K562 (cell line): ENCODE measurements around the gene PCK1.

Source experiments
- CHD1 ChIP-seq: fragments of 200-600 bp; sonication (generic); IDR thresholded peaks from one replicate; pipeline ENCODE4 v1.6.1; 2012; ENCODE audit warnings: mild to moderate bottlenecking, moderate library complexity, low read length, inconsistent platforms
- FOXJ3 ChIP-seq: sonication (generic); formaldehyde crosslinking; IDR thresholded peaks from 2 replicates; pipeline ENCODE4 v1.4.0; 2020; ENCODE audit warnings: mild to moderate bottlenecking, missing genetic modification reagents
- HDGF ChIP-seq: fragments of 450-650 bp; IDR thresholded peaks from 2 replicates; pipeline ENCODE4 v1.6.1; 2016
- KLF10 ChIP-seq: fragments of 250-450 bp; sonication (Bioruptor Pico); IDR thresholded peaks from 2 replicates; pipeline ENCODE4 v1.6.1; 2021; ENCODE audit warnings: matching md5 sums
- MTA1 ChIP-seq: fragments of 450-650 bp; IDR thresholded peaks from 2 replicates; pipeline ENCODE4 v1.6.1; 2017; ENCODE audit warnings: borderline replicate concordance
- POLR2AphosphoS5 ChIP-seq: IDR thresholded peaks from 2 replicates; pipeline ENCODE4 v1.6.1; 2011; ENCODE audit warnings: mild to moderate bottlenecking, low read depth, low read length, moderate library complexity; ENCODE audit not compliant: control insufficient read depth, insufficient read depth
- SMC3 ChIP-seq: conservative IDR thresholded peaks from 2 replicates; pipeline ENCODE4 v1.6.1; 2011; ENCODE audit warnings: low read depth, low read length, improper control_type of control experiment; ENCODE audit not compliant: insufficient read depth
- ZNF12 ChIP-seq: sonication (generic); formaldehyde crosslinking; IDR thresholded peaks from 2 replicates; pipeline ENCODE4 v1.4.0; 2020; ENCODE audit warnings: mild to moderate bottlenecking, missing genetic modification reagents
- TF ChIP-seq, protein P1 (sequence below): sonication (generic); formaldehyde crosslinking; IDR thresholded peaks from 2 replicates; pipeline ENCODE4 v1.8.1; 2022; ENCODE audit warnings: missing genetic modification reagents
- TF ChIP-seq, protein P2 (sequence below), 3 experiments: IDR thresholded peaks in 2 of 3; conservative IDR thresholded peaks in 1 of 3; 2 replicates each; pipeline ENCODE4 v1.5.1; 2011 to 2012; ENCODE audit warnings: low read length in 3 of 3, mild to moderate bottlenecking in 3 of 3, control low read depth in 2 of 3, improper control_type of control experiment in 1 of 3, inconsistent platforms in 1 of 3, low read depth in 1 of 3, mixed read lengths in 1 of 3, moderate library complexity in 1 of 3; ENCODE audit not compliant: insufficient read depth in 2 of 3
- TF ChIP-seq, protein P3 (sequence below): fragments of 450-650 bp; formaldehyde crosslinking; IDR thresholded peaks from 2 replicates; pipeline ENCODE4 v1.4.0; 2020; ENCODE audit warnings: mild to moderate bottlenecking, moderate library complexity
- TF ChIP-seq, protein P4 (sequence below): sonication (generic); formaldehyde crosslinking; IDR thresholded peaks from 2 replicates; pipeline ENCODE4 v1.8.1; 2023; ENCODE audit warnings: mild to moderate bottlenecking, missing genetic modification reagents
- TF ChIP-seq, protein P5 (sequence below): sonication (generic); formaldehyde crosslinking; IDR thresholded peaks from 2 replicates; pipeline ENCODE4 v1.8.0; 2022; ENCODE audit warnings: mild to moderate bottlenecking, missing genetic modification reagents

GRCh38 chr20:57536771-57537724 lies 23.9 kb upstream of the PCK1 start:
- TF ChIP-seq, protein P1, sequence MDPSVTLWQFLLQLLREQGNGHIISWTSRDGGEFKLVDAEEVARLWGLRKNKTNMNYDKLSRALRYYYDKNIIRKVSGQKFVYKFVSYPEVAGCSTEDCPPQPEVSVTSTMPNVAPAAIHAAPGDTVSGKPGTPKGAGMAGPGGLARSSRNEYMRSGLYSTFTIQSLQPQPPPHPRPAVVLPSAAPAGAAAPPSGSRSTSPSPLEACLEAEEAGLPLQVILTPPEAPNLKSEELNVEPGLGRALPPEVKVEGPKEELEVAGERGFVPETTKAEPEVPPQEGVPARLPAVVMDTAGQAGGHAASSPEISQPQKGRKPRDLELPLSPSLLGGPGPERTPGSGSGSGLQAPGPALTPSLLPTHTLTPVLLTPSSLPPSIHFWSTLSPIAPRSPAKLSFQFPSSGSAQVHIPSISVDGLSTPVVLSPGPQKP, result no peak
- TF ChIP-seq, protein P2, sequence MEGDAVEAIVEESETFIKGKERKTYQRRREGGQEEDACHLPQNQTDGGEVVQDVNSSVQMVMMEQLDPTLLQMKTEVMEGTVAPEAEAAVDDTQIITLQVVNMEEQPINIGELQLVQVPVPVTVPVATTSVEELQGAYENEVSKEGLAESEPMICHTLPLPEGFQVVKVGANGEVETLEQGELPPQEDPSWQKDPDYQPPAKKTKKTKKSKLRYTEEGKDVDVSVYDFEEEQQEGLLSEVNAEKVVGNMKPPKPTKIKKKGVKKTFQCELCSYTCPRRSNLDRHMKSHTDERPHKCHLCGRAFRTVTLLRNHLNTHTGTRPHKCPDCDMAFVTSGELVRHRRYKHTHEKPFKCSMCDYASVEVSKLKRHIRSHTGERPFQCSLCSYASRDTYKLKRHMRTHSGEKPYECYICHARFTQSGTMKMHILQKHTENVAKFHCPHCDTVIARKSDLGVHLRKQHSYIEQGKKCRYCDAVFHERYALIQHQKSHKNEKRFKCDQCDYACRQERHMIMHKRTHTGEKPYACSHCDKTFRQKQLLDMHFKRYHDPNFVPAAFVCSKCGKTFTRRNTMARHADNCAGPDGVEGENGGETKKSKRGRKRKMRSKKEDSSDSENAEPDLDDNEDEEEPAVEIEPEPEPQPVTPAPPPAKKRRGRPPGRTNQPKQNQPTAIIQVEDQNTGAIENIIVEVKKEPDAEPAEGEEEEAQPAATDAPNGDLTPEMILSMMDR (IDR thresholded peaks at IDR 0.05 in 2 of 3, conservative IDR thresholded peaks at IDR 0.05 in 1 of 3; ENCODE audit: insufficient read depth in 2 of 3, low read depth in 1 of 3, low read length in 3 of 3), result no peak
- TF ChIP-seq, protein P3, sequence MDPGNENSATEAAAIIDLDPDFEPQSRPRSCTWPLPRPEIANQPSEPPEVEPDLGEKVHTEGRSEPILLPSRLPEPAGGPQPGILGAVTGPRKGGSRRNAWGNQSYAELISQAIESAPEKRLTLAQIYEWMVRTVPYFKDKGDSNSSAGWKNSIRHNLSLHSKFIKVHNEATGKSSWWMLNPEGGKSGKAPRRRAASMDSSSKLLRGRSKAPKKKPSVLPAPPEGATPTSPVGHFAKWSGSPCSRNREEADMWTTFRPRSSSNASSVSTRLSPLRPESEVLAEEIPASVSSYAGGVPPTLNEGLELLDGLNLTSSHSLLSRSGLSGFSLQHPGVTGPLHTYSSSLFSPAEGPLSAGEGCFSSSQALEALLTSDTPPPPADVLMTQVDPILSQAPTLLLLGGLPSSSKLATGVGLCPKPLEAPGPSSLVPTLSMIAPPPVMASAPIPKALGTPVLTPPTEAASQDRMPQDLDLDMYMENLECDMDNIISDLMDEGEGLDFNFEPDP (CRISPR knock-in tag), result no peak
- TF ChIP-seq POLR2AphosphoS5, result no peak
- TF ChIP-seq CHD1, result no peak
- no peak for TF ChIP-seq FOXJ3 (CRISPR knock-in tag)
- no peak for TF ChIP-seq ZNF12 (CRISPR knock-in tag)
- TF ChIP-seq HDGF, result no peak
- no peak for TF ChIP-seq KLF10
- TF ChIP-seq, protein P4, sequence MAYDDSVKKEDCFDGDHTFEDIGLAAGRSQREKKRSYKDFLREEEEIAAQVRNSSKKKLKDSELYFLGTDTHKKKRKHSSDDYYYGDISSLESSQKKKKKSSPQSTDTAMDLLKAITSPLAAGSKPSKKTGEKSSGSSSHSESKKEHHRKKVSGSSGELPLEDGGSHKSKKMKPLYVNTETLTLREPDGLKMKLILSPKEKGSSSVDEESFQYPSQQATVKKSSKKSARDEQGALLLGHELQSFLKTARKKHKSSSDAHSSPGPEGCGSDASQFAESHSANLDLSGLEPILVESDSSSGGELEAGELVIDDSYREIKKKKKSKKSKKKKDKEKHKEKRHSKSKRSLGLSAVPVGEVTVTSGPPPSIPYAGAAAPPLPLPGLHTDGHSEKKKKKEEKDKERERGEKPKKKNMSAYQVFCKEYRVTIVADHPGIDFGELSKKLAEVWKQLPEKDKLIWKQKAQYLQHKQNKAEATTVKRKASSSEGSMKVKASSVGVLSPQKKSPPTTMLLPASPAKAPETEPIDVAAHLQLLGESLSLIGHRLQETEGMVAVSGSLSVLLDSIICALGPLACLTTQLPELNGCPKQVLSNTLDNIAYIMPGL, result no peak
- TF ChIP-seq SMC3, result no peak
- TF ChIP-seq, protein P5, sequence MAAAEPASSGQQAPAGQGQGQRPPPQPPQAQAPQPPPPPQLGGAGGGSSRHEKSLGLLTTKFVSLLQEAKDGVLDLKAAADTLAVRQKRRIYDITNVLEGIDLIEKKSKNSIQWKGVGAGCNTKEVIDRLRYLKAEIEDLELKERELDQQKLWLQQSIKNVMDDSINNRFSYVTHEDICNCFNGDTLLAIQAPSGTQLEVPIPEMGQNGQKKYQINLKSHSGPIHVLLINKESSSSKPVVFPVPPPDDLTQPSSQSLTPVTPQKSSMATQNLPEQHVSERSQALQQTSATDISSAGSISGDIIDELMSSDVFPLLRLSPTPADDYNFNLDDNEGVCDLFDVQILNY (CRISPR knock-in tag), result no peak
- no peak for TF ChIP-seq MTA1
